ENCODE data around the gene FAM124B.

The FAM124B gene

GRCh38 chr2:224333726-224334482 is 68.0 kb downstream of the FAM124B start:
- DNase-seq = no peak

- no peak for DNase-seq
Observed at GRCh38 chr2:224331698-224332097, 70.2 kb downstream of the FAM124B start.

GRCh38 chr2:224328798-224329197 is 73.1 kb downstream of the FAM124B start:
- no peak for DNase-seq

Data from NCI-H2081 treated with DMSO at 0.1 percent for 48 hours (cell line).